ENCODE results near the gene HOOK2. TPM values are rescaled to one million over a fixed set of nuclear protein-coding genes. Genes with fewer than 3 reads are reported as not detected.
"Not testable (repeated sequence)": the region's sequence is repeated elsewhere in the genome, so short reads cannot be mapped to it uniquely, and the experiment has no call there.

Gene HOOK2
- total RNA-seq, 1 experiment from 2014 or later = 20.5 TPM

- DNase-seq (ENCODE audit: low spot score) = peak; percentile 46
These were observed 53.4 kb downstream of the HOOK2 start for GRCh38 chr19:12721656-12722565.

DNA sequence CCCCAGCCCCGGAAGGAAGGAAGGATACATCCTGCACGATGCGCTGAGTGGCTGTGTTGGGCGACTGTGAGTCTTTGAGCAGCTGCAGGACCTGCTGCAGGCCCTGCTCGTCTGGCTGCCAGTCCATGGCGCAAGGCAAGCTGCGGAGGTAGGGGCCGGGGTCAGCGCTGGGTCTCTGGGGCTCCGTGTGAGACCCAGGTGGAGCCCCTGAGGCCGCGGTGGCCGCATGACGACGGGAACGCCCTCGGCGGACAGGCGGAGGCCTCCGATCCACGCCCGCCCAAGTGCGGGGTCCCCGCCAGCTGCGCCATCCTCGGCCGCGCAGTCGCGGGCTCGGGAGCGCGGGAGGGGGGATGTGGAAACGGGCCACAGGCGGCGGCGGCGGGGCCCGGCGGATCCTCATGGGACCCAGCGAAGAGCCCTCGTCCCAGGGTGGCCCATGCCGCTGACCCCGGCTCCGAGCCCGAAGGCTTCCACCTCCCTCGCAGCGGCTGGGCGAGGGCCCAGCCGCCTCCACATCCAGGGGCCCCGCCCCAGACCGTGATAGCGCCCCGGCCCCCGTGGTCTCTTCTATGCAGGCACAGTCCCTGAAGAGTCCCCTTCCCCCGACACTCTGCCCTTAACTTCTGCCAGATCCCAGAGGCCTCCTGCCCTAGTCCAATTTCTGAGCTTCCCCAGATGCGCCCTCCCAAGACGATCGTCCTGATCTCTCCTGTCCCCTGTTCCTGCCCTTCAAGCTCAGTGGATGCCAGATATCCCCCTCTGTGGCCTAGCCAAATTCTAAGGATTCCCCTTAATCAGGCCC is 54.3 kb downstream of the HOOK2 start:
- no peak for DNase-seq (ENCODE audit: low spot score)

GRCh38 chr19:12720296-12720695 is 55.1 kb downstream of the HOOK2 start:
- DNase-seq (ENCODE audit: low spot score) = no peak

GRCh38 chr19:12715929-12716328 is 59.4 kb downstream of the HOOK2 start:
- DNase-seq (ENCODE audit: low spot score) = no peak

- no peak for DNase-seq (ENCODE audit: low spot score)
These were observed 60.2 kb downstream of the HOOK2 start for GRCh38 chr19:12715102-12715501.

GRCh38 chr19:12713304-12713703 is 62.0 kb downstream of the HOOK2 start:
- DNase-seq (ENCODE audit: low spot score) = not testable (repeated sequence)

Other genes with a start within 250 kb of the HOOK2 start
- gene ZNF564, start 224.1 kb downstream of the HOOK2 start, total RNA-seq (2014; rRNA removed; shearing (Covaris generic)) = 6.7 TPM in 2 replicates
- 4.7 and 6.9 TPM in 2 replicates for gene ZNF490, start 164.7 kb downstream of the HOOK2 start, total RNA-seq (2014; rRNA removed; shearing (Covaris generic))
- 10.5 and 29.2 TPM in 2 replicates for gene ZNF791, start 164.6 kb downstream of the HOOK2 start, total RNA-seq (2014; rRNA removed; shearing (Covaris generic))
- gene MAN2B1, start 108.8 kb downstream of the HOOK2 start, total RNA-seq (2014; rRNA removed; shearing (Covaris generic)) = 45.7 and 65.6 TPM in 2 replicates
- 14.9 and 15.1 TPM in 2 replicates for gene WDR83, start 108.7 kb downstream of the HOOK2 start, total RNA-seq (2014; rRNA removed; shearing (Covaris generic))
- 132 and 170 TPM in 2 replicates for gene DHPS, start 93.7 kb downstream of the HOOK2 start, total RNA-seq (2014; rRNA removed; shearing (Covaris generic))
- gene GNG14, start 87.6 kb downstream of the HOOK2 start, total RNA-seq (2014; rRNA removed; shearing (Covaris generic)) = not detected in 2 replicates
- gene FBXW9, start 78.9 kb downstream of the HOOK2 start, total RNA-seq (2014; rRNA removed; shearing (Covaris generic)) = 16.7 and 21.8 TPM in 2 replicates
- 9.3 and 14.5 TPM in 2 replicates for gene TNPO2, start 51.6 kb downstream of the HOOK2 start, total RNA-seq (2014; rRNA removed; shearing (Covaris generic))
- gene TRIR, start 40.9 kb downstream of the HOOK2 start, total RNA-seq (2014; rRNA removed; shearing (Covaris generic)) = 344 and 364 TPM in 2 replicates
- gene GET3, start 38.1 kb downstream of the HOOK2 start, total RNA-seq (2014; rRNA removed; shearing (Covaris generic)) = 198 and 212 TPM in 2 replicates
- gene BEST2, start 23.8 kb downstream of the HOOK2 start, total RNA-seq (2014; rRNA removed; shearing (Covaris generic)) = not detected in 2 replicates
- 79.1 and 85.7 TPM in 2 replicates for gene JUNB, start 15.9 kb upstream of the HOOK2 start, total RNA-seq (2014; rRNA removed; shearing (Covaris generic))
- gene PRDX2, start 26.2 kb upstream of the HOOK2 start, total RNA-seq (2014; rRNA removed; shearing (Covaris generic)) = not detected in 2 replicates
- gene THSD8, start 26.5 kb upstream of the HOOK2 start, total RNA-seq (2014; rRNA removed; shearing (Covaris generic)) = not detected in 2 replicates
- 88.8 and 89.6 TPM in 2 replicates for gene RNASEH2A, start 31.0 kb upstream of the HOOK2 start, total RNA-seq (2014; rRNA removed; shearing (Covaris generic))
- 3.4 TPM in 1 of 2 replicates, not detected in the other for gene RTBDN, start 59.0 kb upstream of the HOOK2 start, total RNA-seq (2014; rRNA removed; shearing (Covaris generic))
- 1.3 and 3.2 TPM in 2 replicates for gene MAST1, start 63.0 kb upstream of the HOOK2 start, total RNA-seq (2014; rRNA removed; shearing (Covaris generic))
- gene DNASE2, start 105.9 kb upstream of the HOOK2 start, total RNA-seq (2014; rRNA removed; shearing (Covaris generic)) = 61.3 and 74.4 TPM in 2 replicates
- not detected in 2 replicates for gene KLF1, start 111.6 kb upstream of the HOOK2 start, total RNA-seq (2014; rRNA removed; shearing (Covaris generic))
- 25.0 and 25.8 TPM in 2 replicates for gene GCDH, start 115.6 kb upstream of the HOOK2 start, total RNA-seq (2014; rRNA removed; shearing (Covaris generic))
- 0.12 and 0.28 TPM in 2 replicates for gene SYCE2, start 143.7 kb upstream of the HOOK2 start, total RNA-seq (2014; rRNA removed; shearing (Covaris generic))
- 98.2 and 99.1 TPM in 2 replicates for gene FARSA, start 158.2 kb upstream of the HOOK2 start, total RNA-seq (2014; rRNA removed; shearing (Covaris generic))
- gene CALR, start 163.1 kb upstream of the HOOK2 start, total RNA-seq (2014; rRNA removed; shearing (Covaris generic)) = 1,790 and 1,863 TPM in 2 replicates
- gene RAD23A, start 170.3 kb upstream of the HOOK2 start, total RNA-seq (2014; rRNA removed; shearing (Covaris generic)) = 180 and 185 TPM in 2 replicates
- 64.2 and 82.8 TPM in 2 replicates for gene GADD45GIP1, start 181.7 kb upstream of the HOOK2 start, total RNA-seq (2014; rRNA removed; shearing (Covaris generic))
- 0.10 and 0.36 TPM in 2 replicates for gene DAND5, start 194.0 kb upstream of the HOOK2 start, total RNA-seq (2014; rRNA removed; shearing (Covaris generic))
- 17.0 and 25.7 TPM in 2 replicates for gene NFIX, start 219.9 kb upstream of the HOOK2 start, total RNA-seq (2014; rRNA removed; shearing (Covaris generic))